ENCODE results near the gene TRIM7.
"Not testable (repeated sequence)": the region's sequence is repeated elsewhere in the genome, so short reads cannot be mapped to it uniquely, and the experiment has no call there.

TRIM7 gene

GRCh38 chr5:181190711-181191525 lies 14.1 kb downstream of the TRIM7 start:
- DNase-seq: no peak

- no peak for DNase-seq
These were observed 14.9 kb downstream of the TRIM7 start for GRCh38 chr5:181189962-181190710.

- no peak for DNase-seq
These were observed 15.5 kb downstream of the TRIM7 start for GRCh38 chr5:181189363-181189961.

GRCh38 chr5:181188700-181189362 lies 16.2 kb downstream of the TRIM7 start:
- DNase-seq: no peak

GRCh38 chr5:181187500-181188213 lies 17.3 kb downstream of the TRIM7 start:
- DNase-seq: no peak

GRCh38 chr5:181186986-181187499 lies 18.0 kb downstream of the TRIM7 start:
- DNase-seq: no peak

- DNase-seq: no peak
These were observed 19.0 kb downstream of the TRIM7 start for GRCh38 chr5:181186022-181186421.

- no peak for DNase-seq
These were observed 19.4 kb downstream of the TRIM7 start for GRCh38 chr5:181185560-181185959.

GRCh38 chr5:181184845-181185216 lies 20.2 kb downstream of the TRIM7 start:
- no peak for DNase-seq

- no peak for DNase-seq
These were observed 22.3 kb downstream of the TRIM7 start for GRCh38 chr5:181182651-181183050.

GRCh38 chr5:181181650-181182565 lies 23.1 kb downstream of the TRIM7 start:
- no peak for DNase-seq

GRCh38 chr5:181177559-181177958 lies 27.4 kb downstream of the TRIM7 start:
- DNase-seq: not testable (repeated sequence)

GRCh38 chr5:181176254-181176952 lies 28.6 kb downstream of the TRIM7 start:
- no peak for DNase-seq

GRCh38 chr5:181173420-181174342 lies 31.3 kb downstream of the TRIM7 start:
- DNase-seq: no peak

GRCh38 chr5:181173027-181173419 lies 32.0 kb downstream of the TRIM7 start:
- no peak for DNase-seq

GRCh38 chr5:181171782-181172181 lies 33.2 kb downstream of the TRIM7 start:
- DNase-seq: no peak

GRCh38 chr5:181170996-181171395 lies 34.0 kb downstream of the TRIM7 start:
- no peak for DNase-seq

- no peak for DNase-seq
These were observed 34.7 kb downstream of the TRIM7 start for GRCh38 chr5:181170237-181170825.
